HG03565 (cell line): Measurements from ENCODE around the gene KRTAP4-16.
"Not testable (repeated sequence)": the region's sequence is repeated elsewhere in the genome, so short reads cannot be mapped to it uniquely, and the experiment has no call there.

Experiments
- ATAC-seq: cut with Tn5 transposase; IDR thresholded peaks from one replicate; pipeline ENCODE4 v1.9.1; 2021; ENCODE audit warnings: mild to moderate bottlenecking, moderate library complexity; ENCODE audit not compliant: unreplicated experiment

KRTAP4-16 gene

GRCh38 chr17:41119696-41120690 lies 18.0 kb upstream of the KRTAP4-16 start:
- ATAC-seq = not testable (repeated sequence)

DNA sequence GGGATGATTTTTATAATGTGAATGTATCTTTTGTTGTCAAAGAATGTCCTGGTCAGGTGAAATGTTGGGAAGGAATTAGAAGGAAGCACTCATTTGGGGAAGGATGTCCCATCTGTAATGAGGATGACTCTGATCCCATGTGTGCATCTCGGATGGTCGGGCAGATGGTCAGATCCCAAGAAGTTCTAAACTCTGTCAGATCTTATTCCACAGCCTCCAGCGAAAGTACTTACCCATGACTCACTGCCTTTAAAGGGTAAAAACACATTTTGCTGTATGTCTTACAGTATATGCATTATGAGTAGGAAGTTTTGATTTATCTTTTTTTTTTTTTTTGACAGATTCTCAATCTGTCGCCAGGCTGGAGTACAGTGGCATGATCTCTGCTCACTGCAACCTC lies 16.7 kb upstream of the KRTAP4-16 start:
- no peak for ATAC-seq

DNA sequence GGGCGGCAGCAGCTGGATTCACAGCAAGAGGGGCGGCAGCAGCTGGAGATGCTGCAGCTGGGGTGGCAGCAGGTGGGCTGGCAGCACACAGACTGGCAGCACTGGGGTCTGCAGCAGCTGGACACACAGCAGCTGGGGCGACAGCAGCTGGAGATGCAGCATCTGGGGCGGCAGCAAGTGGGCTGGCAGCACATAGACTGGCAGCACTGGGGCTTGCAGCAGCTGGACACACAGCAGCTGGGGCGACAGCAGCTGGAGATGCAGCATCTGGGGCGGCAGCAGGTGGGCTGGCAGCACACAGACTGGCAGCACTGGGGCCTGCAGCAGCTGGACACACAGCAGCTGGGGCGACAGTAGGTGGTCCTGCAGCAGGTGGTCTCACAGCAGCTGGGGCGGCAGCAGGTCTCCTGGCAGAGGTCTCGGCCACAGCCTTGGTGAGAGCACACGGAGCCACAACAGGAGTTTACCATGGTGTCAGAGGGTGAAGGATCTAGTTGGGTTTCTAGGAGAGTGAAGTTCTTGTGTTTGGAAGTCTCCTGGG lies 15.9 kb upstream of the KRTAP4-16 start, which contains the start of gene KRTAP4-11:
TSS of gene KRTAP4-11 (minus strand) at position 528 of the 541 bp plus-strand sequence. CDS start at position 470, 58 bp downstream.
- ATAC-seq = not testable (repeated sequence)

GRCh38 chr17:41116297-41116696 lies 14.3 kb upstream of the KRTAP4-16 start:
- no peak for ATAC-seq

- no peak for ATAC-seq
Measured at GRCh38 chr17:41111151-41111885, 9.3 kb upstream of the KRTAP4-16 start.

GRCh38 chr17:41108728-41109386 lies 6.8 kb upstream of the KRTAP4-16 start:
- ATAC-seq = not testable (repeated sequence)

DNA sequence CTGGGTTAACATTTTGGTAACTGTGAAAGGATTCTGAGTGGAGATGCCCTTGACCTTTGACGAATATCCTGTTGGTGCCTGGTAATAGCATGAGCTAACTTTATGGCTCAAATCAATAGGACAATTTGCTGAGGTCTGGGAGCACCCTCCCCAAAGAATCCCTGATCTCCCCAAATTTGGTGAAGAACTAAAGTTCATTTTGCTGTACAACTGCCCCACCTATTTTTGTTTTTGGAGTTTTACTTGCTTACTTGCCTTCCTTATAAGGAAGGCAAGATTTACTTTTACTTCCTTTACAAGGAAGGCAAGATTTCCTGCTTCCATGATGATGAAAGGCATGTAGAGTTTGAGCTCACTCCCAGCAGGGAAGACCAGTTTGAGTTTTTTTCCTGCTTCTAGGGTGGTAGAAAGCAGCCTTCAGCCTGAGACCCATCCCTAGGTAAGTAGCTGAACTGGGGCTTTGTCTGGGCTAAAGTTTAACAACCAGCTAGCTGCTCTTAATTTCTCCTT lies 6.0 kb upstream of the KRTAP4-16 start:
- no peak for ATAC-seq

- not testable (repeated sequence) for ATAC-seq
Measured at GRCh38 chr17:41105347-41105746, 3.3 kb upstream of the KRTAP4-16 start, which contains the start of gene KRTAP4-9. KRTAP4-9 (plus strand) TSS chr17:41105389; CDS start chr17:41105389, 0 bp downstream.

GRCh38 chr17:41104386-41105038 lies 2.5 kb upstream of the KRTAP4-16 start:
- ATAC-seq = not testable (repeated sequence)

- ATAC-seq = no peak
Measured at GRCh38 chr17:41103896-41104295, 1.9 kb upstream of the KRTAP4-16 start.

DNA sequence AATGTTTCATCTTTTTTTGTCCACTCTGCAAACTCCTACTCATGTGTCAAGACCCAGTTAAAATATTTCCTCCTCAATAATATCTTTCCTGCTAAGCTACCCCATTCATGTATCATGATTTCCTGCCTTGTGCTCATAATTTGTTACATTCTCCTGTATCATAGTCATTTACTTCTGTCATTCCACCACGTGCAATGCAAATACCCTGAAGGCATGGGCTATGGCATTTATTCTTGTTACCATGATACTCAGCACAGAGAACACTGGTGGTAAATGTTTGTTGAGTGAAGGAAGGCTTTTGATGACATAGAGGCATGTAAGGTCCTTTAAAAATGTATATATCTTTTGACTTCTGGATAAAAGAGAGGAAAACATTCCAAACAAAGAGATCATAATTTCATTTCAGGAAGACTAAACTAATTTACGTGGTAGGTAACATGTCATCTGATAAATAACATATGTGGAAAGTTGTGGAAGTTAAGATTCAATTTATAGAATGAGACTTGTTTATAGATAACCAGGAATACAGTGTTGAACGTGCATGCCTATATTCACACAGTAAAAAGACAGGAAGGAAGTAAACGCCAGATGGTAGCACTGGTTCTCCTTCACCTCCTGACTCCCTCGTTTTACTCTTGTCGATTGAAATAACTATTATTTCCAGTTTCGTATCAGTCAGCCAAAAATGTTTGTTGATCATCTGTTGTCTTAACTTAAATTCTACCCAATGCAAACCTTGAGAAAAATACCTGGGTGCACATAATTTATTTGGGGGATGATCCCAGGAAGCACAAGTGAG lies 2.1 kb downstream of the KRTAP4-16 start:
- not testable (repeated sequence) for ATAC-seq

GRCh38 chr17:41098481-41098880 lies 3.5 kb downstream of the KRTAP4-16 start:
- ATAC-seq = no peak

DNA sequence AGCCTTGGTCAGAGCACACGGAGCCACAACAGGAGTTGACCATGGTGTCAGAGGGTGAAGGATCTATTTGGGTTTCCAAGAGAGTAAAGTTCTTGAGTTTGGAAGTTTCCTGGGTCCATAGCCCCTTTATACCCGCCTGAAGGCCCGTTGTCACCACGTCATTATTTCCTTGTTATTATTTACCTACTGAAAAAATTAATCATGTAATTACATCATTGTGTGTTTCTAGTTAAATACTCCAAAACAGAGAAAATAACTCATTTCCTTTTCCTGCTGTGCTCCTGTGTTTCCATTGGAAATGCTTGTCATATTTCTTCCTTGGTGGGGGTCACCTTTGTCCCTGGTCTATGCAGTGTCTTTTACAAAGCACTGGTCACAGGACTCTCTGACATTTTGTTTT lies 4.0 kb downstream of the KRTAP4-16 start, which contains the start of gene KRTAP4-8:
TSS of gene KRTAP4-8 (minus strand) at position 101 of the 400 bp plus-strand sequence. CDS start at position 43, 58 bp downstream.
- no peak for ATAC-seq

GRCh38 chr17:41096055-41096454 lies 6.0 kb downstream of the KRTAP4-16 start:
- ATAC-seq = no peak

DNA sequence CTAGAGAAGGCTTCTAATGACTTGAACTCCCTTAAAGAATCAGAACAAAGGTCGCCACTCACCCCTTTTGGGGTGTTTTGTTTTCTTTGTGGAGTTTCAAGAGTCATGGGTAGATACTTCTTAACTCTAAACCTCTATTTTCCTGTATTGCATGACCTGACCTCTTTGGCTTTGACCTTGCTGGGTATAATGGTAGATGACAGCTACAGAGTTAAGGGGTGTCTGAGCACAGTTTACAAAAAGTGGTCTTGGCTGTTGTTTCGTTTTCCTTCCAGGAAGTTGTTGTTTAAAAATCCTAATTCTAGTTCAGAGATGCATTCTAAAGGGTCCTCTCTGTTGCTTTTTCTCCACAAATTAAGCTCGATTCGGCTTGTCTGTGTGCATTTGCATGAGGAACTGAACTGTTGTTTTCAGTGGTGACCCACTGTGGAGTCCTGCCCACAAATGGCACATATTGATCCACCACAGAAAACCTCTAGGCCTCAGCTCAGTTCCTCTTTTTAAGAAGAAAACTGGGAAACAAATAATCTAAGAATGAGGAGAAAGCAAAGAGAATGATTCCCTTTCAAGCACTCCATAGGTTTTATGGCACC lies 13.2 kb downstream of the KRTAP4-16 start:
- not testable (repeated sequence) for ATAC-seq

- ATAC-seq = not testable (repeated sequence)
Measured at GRCh38 chr17:41084100-41084856, 17.7 kb downstream of the KRTAP4-16 start, which contains the start of gene KRTAP4-7. KRTAP4-7 (plus strand) TSS chr17:41084150; CDS start chr17:41084207, 57 bp downstream.

GRCh38 chr17:41083427-41083826 lies 18.6 kb downstream of the KRTAP4-16 start:
- not testable (repeated sequence) for ATAC-seq

GRCh38 chr17:41082626-41083025 lies 19.4 kb downstream of the KRTAP4-16 start:
- no peak for ATAC-seq
